Activated CD8-positive, alpha-beta T cell treated with anti-CD3 and anti-CD28 coated beads, Interleukin-2, amount 10 ng/mL, durations not matched to agents 7 days and 5 days (primary cell): ENCODE measurements around the gene SEMA6A. TPM values are rescaled to one million over a fixed set of nuclear protein-coding genes. Genes with fewer than 3 reads are reported as not detected.

Experiments
- ATAC-seq: fragments of 150-1000 bp; cut with Tn5 transposase; one replicate; pipeline ENCODE4 v1.10.0; 2021; ENCODE audit warnings: moderate library complexity
- CTCF ChIA-PET: fragments of 350-600 bp; sonication (Branson Sonifier 250); formaldehyde crosslinking; loops from one replicate; lab custom pipeline; 2021; ENCODE audit warnings: antibody characterized with exemption; lab: Charles Lee
- POLR2A ChIA-PET: fragments of 350-600 bp; sonication (Branson Sonifier 250); formaldehyde crosslinking; loops from one replicate; lab custom pipeline; 2021; ENCODE audit warnings: antibody characterized with exemption; lab: Charles Lee
- DNase-seq: peaks from one replicate; pipeline ENCODE4 v3.0.0-alpha.2; 2020
- H3K27ac Mint-ChIP-seq: one replicate; pipeline ENCODE4 v1.8.0; 2021; ENCODE audit warnings: mild to moderate bottlenecking, mixed read lengths
- H3K27me3 Mint-ChIP-seq: one replicate; pipeline ENCODE4 v1.8.0; 2021; ENCODE audit warnings: low read depth, mixed read lengths
- H3K36me3 Mint-ChIP-seq: one replicate; pipeline ENCODE4 v1.8.0; 2021; ENCODE audit warnings: low read depth, mixed read lengths
- H3K4me1 Mint-ChIP-seq: one replicate; pipeline ENCODE4 v1.8.0; 2021; ENCODE audit warnings: low read depth, mixed read lengths
- H3K4me3 Mint-ChIP-seq: one replicate; pipeline ENCODE4 v1.8.0; 2021; ENCODE audit warnings: mild to moderate bottlenecking, mixed read lengths
- H3K9me3 Mint-ChIP-seq: one replicate; pipeline ENCODE4 v1.8.0; 2022; ENCODE audit warnings: mixed read lengths; ENCODE audit not compliant: insufficient read depth
- total RNA-seq, 2 experiments: library from RNA; stranded (reverse); gene quantifications; one replicate each; pipeline ENCODE4 v1.2.3, GENCODE V29; 2021

The SEMA6A gene
- total RNA-seq, 2 experiments from 2014 or later: not detected

DNA sequence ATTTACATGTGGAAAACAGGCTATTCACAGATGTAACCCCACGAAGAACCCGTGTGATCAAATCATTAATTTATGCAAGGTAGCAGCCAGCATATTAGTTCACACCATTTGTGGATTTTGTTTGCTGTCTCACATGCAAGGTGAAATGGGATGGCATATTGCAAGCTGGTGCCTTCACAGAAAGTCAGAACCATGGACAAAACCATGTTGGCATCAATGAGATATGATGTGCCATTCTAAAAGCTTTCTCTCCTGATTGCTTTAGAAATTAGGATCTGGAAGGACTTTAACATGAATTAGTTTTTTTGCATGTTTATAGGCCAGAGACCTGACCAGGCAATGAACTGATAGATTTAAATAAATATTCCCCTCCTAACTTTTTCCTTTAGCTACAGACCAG lies 129.3 kb downstream of the SEMA6A start:
- POLR2A ChIA-PET: interaction anchor here (0.6 kb wide), 1 partner anchor 46 kb away, joined by 4 read pairs; no protein-coding TSS in a partner anchor
- no peak for ATAC-seq
- Mint-ChIP-seq H3K4me1 (no peaks in the 10 kb centered on the region), H3K36me3 (no peaks in the 10 kb centered on the region), H3K27ac (no peak overlapping the region), H3K9me3 (no peaks in the 10 kb centered on the region), H3K4me3 (no peak overlapping the region), H3K27me3 (no peaks in the 10 kb centered on the region)
- CTCF ChIA-PET: no interaction called here
- DNase-seq: no peak

DNA sequence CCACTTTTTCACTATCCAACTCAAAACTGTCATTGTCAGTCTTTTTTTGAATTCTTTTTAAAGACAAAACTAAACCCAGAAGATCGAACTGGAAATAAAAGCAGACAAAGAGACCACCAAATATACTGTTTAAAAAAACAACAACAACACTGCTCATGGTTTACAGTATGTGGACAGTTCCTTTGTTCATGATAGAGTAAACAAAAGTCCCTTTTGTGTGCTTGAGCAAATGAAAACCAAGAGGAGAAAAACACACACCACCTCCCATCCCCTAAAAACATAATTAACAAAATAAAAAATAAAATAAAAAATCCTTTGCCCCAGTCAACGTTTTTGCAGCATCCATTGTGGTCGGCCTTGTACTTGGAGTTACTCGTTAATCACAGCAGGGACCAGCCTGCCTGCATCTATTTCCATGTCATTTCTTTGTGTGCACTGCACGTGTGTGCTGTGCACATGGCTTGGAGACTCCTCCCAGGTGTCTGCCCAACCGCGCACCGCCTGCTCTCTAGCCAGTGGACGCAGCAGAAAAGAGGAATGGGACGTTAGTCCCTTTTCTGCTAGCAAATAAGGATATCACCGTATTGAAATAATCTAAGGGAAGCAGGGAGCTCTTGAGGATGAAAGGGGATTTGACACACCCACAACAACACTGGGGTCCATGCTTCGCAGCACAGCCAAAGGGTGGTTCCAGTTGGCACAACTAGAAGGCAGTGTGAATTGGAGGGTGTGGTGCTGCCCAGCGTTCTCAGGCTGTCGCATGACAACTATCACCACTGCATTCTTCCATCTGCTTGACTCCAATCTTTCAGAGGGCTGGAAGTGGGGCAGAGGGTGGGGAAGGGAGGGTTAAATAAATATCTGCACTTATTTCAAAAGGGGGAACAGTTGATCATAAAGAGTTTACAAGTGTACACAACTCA lies 130.0 kb downstream of the SEMA6A start:
- H3K27me3 Mint-ChIP-seq: no peaks in the 10 kb centered on the region

GRCh38 chr5:116442931-116443551 lies 131.6 kb downstream of the SEMA6A start:
- CTCF ChIA-PET: no interaction called here
- Mint-ChIP-seq H3K27me3 (no peaks in the 10 kb centered on the region), H3K27ac (no peak overlapping the region), H3K9me3 (no peaks in the 10 kb centered on the region), H3K36me3 (no peaks in the 10 kb centered on the region), H3K4me3 (no peak overlapping the region), H3K4me1 (no peaks in the 10 kb centered on the region)
- ATAC-seq: no peak
- POLR2A ChIA-PET: no interaction called here
- no peak for DNase-seq

More for the DNA sequence above, 130.0 kb downstream of the SEMA6A start:
- Mint-ChIP-seq H3K4me3 (no peak overlapping the region), H3K4me1 (no peaks in the 10 kb centered on the region), H3K36me3 (no peaks in the 10 kb centered on the region), H3K9me3 (no peaks in the 10 kb centered on the region), H3K27ac (no peak overlapping the region)
- ChIA-PET POLR2A (no interaction called here), CTCF (no interaction called here)
- no peak for DNase-seq
- no peak for ATAC-seq

DNA sequence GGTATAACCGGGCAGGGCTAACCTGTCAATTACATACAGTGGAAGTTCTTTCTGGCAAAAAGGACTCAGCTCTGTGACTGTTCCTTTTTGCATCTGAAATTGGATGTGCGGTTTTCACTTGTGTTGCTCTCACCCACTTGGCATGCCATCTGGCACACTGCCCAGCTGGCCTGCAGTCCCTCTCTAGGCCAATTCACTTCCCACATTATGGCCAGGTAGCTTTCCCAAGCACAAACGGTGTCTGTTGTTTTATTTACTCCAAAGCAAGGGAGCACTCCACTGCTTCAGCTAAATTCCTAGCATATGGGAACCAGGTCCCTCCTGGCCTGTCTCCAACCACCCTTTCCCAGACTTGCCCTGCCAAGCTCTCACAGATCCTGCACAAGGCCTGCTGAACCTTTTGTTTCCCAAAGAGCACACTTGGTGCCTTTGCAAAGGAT lies 132.5 kb downstream of the SEMA6A start:
- no peaks in the 10 kb centered on the region for H3K9me3 Mint-ChIP-seq
- no peak for ATAC-seq
- ChIA-PET CTCF (no interaction called here), POLR2A (no interaction called here)
- no peak for DNase-seq
- no peaks in the 10 kb centered on the region for H3K36me3 Mint-ChIP-seq
- no peak overlapping the region for H3K4me3 Mint-ChIP-seq
- H3K27ac Mint-ChIP-seq: no peak overlapping the region
- H3K27me3 Mint-ChIP-seq: no peaks in the 10 kb centered on the region
- no peaks in the 10 kb centered on the region for H3K4me1 Mint-ChIP-seq

- Mint-ChIP-seq H3K4me3 (no peak overlapping the region), H3K4me1 (no peaks in the 10 kb centered on the region), H3K36me3 (no peaks in the 10 kb centered on the region), H3K9me3 (no peaks in the 10 kb centered on the region), H3K27ac (no peak overlapping the region), H3K27me3 (no peaks in the 10 kb centered on the region)
- DNase-seq: no peak
- CTCF ChIA-PET: no interaction called here
- ATAC-seq: no peak
- POLR2A ChIA-PET: no interaction called here
These were observed 133.4 kb downstream of the SEMA6A start for GRCh38 chr5:116441223-116441622.

- POLR2A ChIA-PET: no interaction called here
- Mint-ChIP-seq H3K36me3 (no peaks in the 10 kb centered on the region), H3K4me1 (no peaks in the 10 kb centered on the region), H3K4me3 (no peak overlapping the region), H3K9me3 (no peaks in the 10 kb centered on the region), H3K27ac (no peak overlapping the region), H3K27me3 (no peaks in the 10 kb centered on the region)
- DNase-seq (no peak), ATAC-seq (no peak)
- CTCF ChIA-PET: no interaction called here
These were observed 134.1 kb downstream of the SEMA6A start for GRCh38 chr5:116440457-116441001.

GRCh38 chr5:116439905-116440304 lies 134.7 kb downstream of the SEMA6A start:
- Mint-ChIP-seq H3K9me3 (no peaks in the 10 kb centered on the region), H3K27ac (no peak overlapping the region), H3K4me3 (no peak overlapping the region), H3K27me3 (no peaks in the 10 kb centered on the region), H3K36me3 (no peaks in the 10 kb centered on the region), H3K4me1 (no peaks in the 10 kb centered on the region)
- ATAC-seq: no peak
- CTCF ChIA-PET: no interaction called here
- POLR2A ChIA-PET: no interaction called here
- no peak for DNase-seq

DNA sequence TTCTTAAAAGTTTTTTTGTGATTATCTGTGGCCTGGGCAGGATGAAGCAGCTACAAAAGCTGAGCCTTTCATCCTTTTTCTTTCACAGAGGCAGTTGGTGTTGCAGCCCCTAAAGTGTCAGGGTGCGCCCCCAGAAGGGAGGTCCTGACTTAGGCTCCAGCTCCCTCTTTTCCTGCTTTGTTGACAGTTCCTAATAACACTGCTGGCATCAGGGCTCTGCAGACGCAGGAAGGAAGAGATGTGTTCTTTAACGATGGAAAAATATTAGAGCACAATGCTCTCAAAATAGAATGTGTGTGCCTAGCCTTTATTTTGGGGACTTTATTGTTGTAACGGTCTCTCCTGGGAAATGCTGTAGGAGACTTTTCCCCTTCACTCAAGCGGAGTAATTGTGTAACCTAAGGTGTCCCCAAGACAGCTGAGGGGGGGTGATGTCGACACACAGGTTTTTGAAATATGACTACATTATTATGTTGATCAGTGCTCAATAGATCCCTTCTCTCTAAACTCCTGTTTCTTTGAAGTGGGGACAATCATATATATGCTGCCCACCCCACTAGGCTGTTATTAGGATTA lies 135.6 kb downstream of the SEMA6A start:
- H3K27me3 Mint-ChIP-seq: no peaks in the 10 kb centered on the region
- DNase-seq (no peak), ATAC-seq (no peak)
- no peaks in the 10 kb centered on the region for H3K9me3 Mint-ChIP-seq
- H3K36me3 Mint-ChIP-seq: no peaks in the 10 kb centered on the region
- ChIA-PET POLR2A (no interaction called here), CTCF (no interaction called here)
- no peak overlapping the region for H3K4me3 Mint-ChIP-seq
- H3K27ac Mint-ChIP-seq: no peak overlapping the region
- no peaks in the 10 kb centered on the region for H3K4me1 Mint-ChIP-seq

- H3K36me3 Mint-ChIP-seq: no peaks in the 10 kb centered on the region
- no peak overlapping the region for H3K27ac Mint-ChIP-seq
- no peaks in the 10 kb centered on the region for H3K27me3 Mint-ChIP-seq
- ATAC-seq (no peak), DNase-seq (no peak)
- ChIA-PET POLR2A (no interaction called here), CTCF (no interaction called here)
- no peak overlapping the region for H3K4me3 Mint-ChIP-seq
- H3K9me3 Mint-ChIP-seq: no peaks in the 10 kb centered on the region
- H3K4me1 Mint-ChIP-seq: no peaks in the 10 kb centered on the region
These were observed 136.6 kb downstream of the SEMA6A start for GRCh38 chr5:116437922-116438578.

GRCh38 chr5:116437351-116437705 lies 137.3 kb downstream of the SEMA6A start:
- no peaks in the 10 kb centered on the region for H3K36me3 Mint-ChIP-seq
- ChIA-PET CTCF (no interaction called here), POLR2A (no interaction called here)
- no peak overlapping the region for H3K4me3 Mint-ChIP-seq
- H3K4me1 Mint-ChIP-seq: no peaks in the 10 kb centered on the region
- DNase-seq: no peak
- ATAC-seq: no peak
- H3K9me3 Mint-ChIP-seq: no peaks in the 10 kb centered on the region
- H3K27me3 Mint-ChIP-seq: no peaks in the 10 kb centered on the region
- H3K27ac Mint-ChIP-seq: no peak overlapping the region

GRCh38 chr5:116436674-116437350 lies 137.8 kb downstream of the SEMA6A start:
- Mint-ChIP-seq H3K36me3 (no peaks in the 10 kb centered on the region), H3K4me1 (no peaks in the 10 kb centered on the region), H3K27me3 (no peaks in the 10 kb centered on the region), H3K27ac (no peak overlapping the region), H3K9me3 (no peaks in the 10 kb centered on the region), H3K4me3 (no peak overlapping the region)
- ATAC-seq (no peak), DNase-seq (no peak)
- ChIA-PET CTCF (no interaction called here), POLR2A (no interaction called here)
